HepG2 (cell line): ENCODE data around the gene PSORS1C1. TPM values are rescaled to one million over a fixed set of nuclear protein-coding genes. Genes with fewer than 3 reads are reported as not detected.

Experiments
- ATAC-seq: fragments of 200-7000 bp; cut with Tn5 transposase; 3 replicates; pipeline ENCODE4 v1.9.1; 2020; ENCODE audit warnings: mild to moderate bottlenecking, moderate library complexity
- BruUV-seq: library from RNA; stranded (reverse); fragments of 400-500 nt; replicated peaks from 2 replicates; lab custom pipeline; 2021; lab: Mats Ljungman, UMichigan
- CTCF ChIA-PET: fragments of 300-600 bp; formaldehyde crosslinking; extraction: SDS; loops from one replicate; lab custom pipeline; 2021; ENCODE audit warnings: low total read pairs, inconsistent platforms, low intra/inter-chr PET ratio; lab: Yijun Ruan, JAX
- POLR2A ChIA-PET: fragments of 350-600 bp; sonication (Branson Sonifier 250); formaldehyde crosslinking; loops from one replicate; lab custom pipeline; 2020; ENCODE audit warnings: antibody characterized with exemption, inconsistent platforms; lab: Yijun Ruan, JAX
- DNase-seq: peaks from one replicate; pipeline ENCODE4 v3.0.0-alpha.2; 2015; ENCODE audit warnings: low spot score
- FAIRE-seq: peaks from 3 replicates; lab custom pipeline; 2011; peaks lifted over from hg19 to GRCh38; lab: Jason Lieb, UNC
- H2AFZ ChIP-seq: one replicate; pipeline ENCODE4 v1.6.1; 2011; ENCODE audit warnings: low read length, inconsistent platforms
- H3K27ac ChIP-seq: fragments of 300-600 bp; 3 replicates; pipeline ENCODE4 v1.8.0; 2011; ENCODE audit warnings: mixed run types, mild to moderate bottlenecking, mixed read lengths, low read length, inconsistent platforms; ENCODE audit not compliant: insufficient read depth; ENCODE audit errors: extremely low read length
- H3K27me3 ChIP-seq, 2 experiments: fragments of 200-600 bp in 1 of 2; 2 replicates in 1 of 2; 3 replicates in 1 of 2; pipeline versions ENCODE4 v1.6.0 to v1.8.0; 2011; ENCODE audit warnings: low read length in 2 of 2, mild to moderate bottlenecking in 2 of 2, moderate library complexity in 2 of 2, inconsistent platforms in 1 of 2; ENCODE audit not compliant: insufficient read depth in 2 of 2, control insufficient read depth in 1 of 2
- H3K36me3 ChIP-seq, 2 experiments: fragments of 200-600 bp in 1 of 2; replicated peaks in 1 of 2; 2 replicates in 1 of 2; 3 replicates in 1 of 2; pipeline versions ENCODE4 v1.5.1 to v1.8.0; 2011; ENCODE audit warnings: low read length in 2 of 2, inconsistent platforms in 1 of 2; ENCODE audit not compliant: insufficient read depth in 2 of 2, control insufficient read depth in 1 of 2
- H3K4me1 ChIP-seq: 2 replicates; pipeline ENCODE4 v1.5.1; 2012; ENCODE audit warnings: low read length, inconsistent platforms; ENCODE audit not compliant: insufficient read depth
- H3K4me2 ChIP-seq: 2 replicates; pipeline ENCODE4 v1.6.0; 2011; ENCODE audit warnings: low read depth, low read length, inconsistent platforms
- H3K4me3 ChIP-seq, 3 experiments: fragments of 200-600 bp in 1 of 3; sonication (generic), shearing (Covaris generic) in 1 of 3; replicated peaks in 1 of 3; 2 replicates each; pipeline ENCODE4 v1.5.1; 2011 to 2016; ENCODE audit warnings: low read length in 3 of 3, inconsistent platforms in 2 of 3, low read depth in 2 of 3, mild to moderate bottlenecking in 2 of 3, control low read depth in 1 of 3, mixed read lengths in 1 of 3; ENCODE audit not compliant: insufficient read depth in 1 of 3
- H3K79me2 ChIP-seq: one replicate; pipeline ENCODE4 v1.6.1; 2011; ENCODE audit warnings: low read length, inconsistent platforms; ENCODE audit not compliant: insufficient read depth
- H3K9ac ChIP-seq: 2 replicates; pipeline ENCODE4 v1.6.0; 2011; ENCODE audit warnings: mild to moderate bottlenecking, low read depth, low read length, inconsistent platforms; ENCODE audit not compliant: insufficient read depth
- H3K9me3 ChIP-seq: 2 replicates; pipeline ENCODE4 v1.5.1; 2012; ENCODE audit warnings: mild to moderate bottlenecking, low read length
- H4K20me1 ChIP-seq: 2 replicates; pipeline ENCODE4 v1.6.0; 2011; ENCODE audit warnings: inconsistent platforms, mild to moderate bottlenecking, low read length, moderate library complexity; ENCODE audit not compliant: insufficient read depth
- IRF2 ChIP-seq: IDR thresholded peaks from 2 replicates; pipeline ENCODE4 v1.6.1; 2018; ENCODE audit warnings: missing genetic modification reagents, missing compliant biosample characterization
- MAFF ChIP-seq: IDR thresholded peaks from 2 replicates; pipeline ENCODE4 v1.6.1; 2011; ENCODE audit warnings: low read depth, low read length, improper control_type of control experiment
- MTA1 ChIP-seq: sonication (generic); formaldehyde crosslinking; IDR thresholded peaks from 2 replicates; pipeline ENCODE4 v1.4.0; 2020; ENCODE audit warnings: missing genetic modification reagents, mild to moderate bottlenecking, borderline replicate concordance
- RELA ChIP-seq: sonication (generic); formaldehyde crosslinking; IDR thresholded peaks from 2 replicates; pipeline ENCODE4 v1.4.0; 2020; ENCODE audit warnings: missing genetic modification reagents
- SP1 ChIP-seq, 2 experiments: fragments of 450-650 bp in 1 of 2; sonication (generic) in 1 of 2; formaldehyde crosslinking in 1 of 2; IDR thresholded peaks; 2 replicates each; pipeline versions ENCODE4 v1.4.0 to v1.6.1; 2016 to 2020; ENCODE audit warnings: missing genetic modification reagents in 1 of 2
- SP5 ChIP-seq: IDR thresholded peaks from 2 replicates; pipeline ENCODE4 v1.6.1; 2016; ENCODE audit warnings: low read depth, borderline replicate concordance
- XRCC5 ChIP-seq: fragments of 200-400 bp; formaldehyde crosslinking; optimal IDR thresholded peaks from 2 replicates; pipeline ENCODE3; 2017; ENCODE audit warnings: mild to moderate bottlenecking, low read length
- ZBTB7B ChIP-seq: sonication (generic); formaldehyde crosslinking; IDR thresholded peaks from 2 replicates; pipeline ENCODE4 v1.4.0; 2020; ENCODE audit warnings: missing genetic modification reagents
- ZNF101 ChIP-seq: sonication (generic); formaldehyde crosslinking; IDR thresholded peaks from 2 replicates; pipeline ENCODE4 v1.4.0; 2020; ENCODE audit warnings: mild to moderate bottlenecking, low read depth, missing genetic modification reagents, borderline replicate concordance
- ZNF883 ChIP-seq: sonication (generic); formaldehyde crosslinking; IDR thresholded peaks from 2 replicates; pipeline ENCODE4 v1.5.1; 2020; ENCODE audit warnings: mild to moderate bottlenecking, missing genetic modification reagents; ENCODE audit errors: not compliant biosample characterization
- WGBS: methylation state at CpG from one replicate; pipeline ENCODE4 v1.1.6; 2017; ENCODE audit warnings: low lambda C conversion rate; 5-methylcytosine and 5-hydroxymethylcytosine counted together
- in situ Hi-C: cut with HindIII; loops from 2 replicates; pipeline ENCODE4 v1.10.0; 2017; ENCODE audit warnings: low pct_unique_long_range_greater_than_20kb; ENCODE audit not compliant: extremely low pct_ligation_motif_present
- intact Hi-C: fragments of 100-400 bp; cut with micrococcal nuclease; formaldehyde crosslinking; loops from one replicate; pipeline ENCODE4 v1.10.0; 2022; ENCODE audit not compliant: unreplicated experiment
- polyA plus RNA-seq, 8 experiments: library from polyadenylated mRNA; depleted of rRNA in 3 of 8; stranded (reverse) in 7 of 8; unstranded in 1 of 8; fragments of >200 nt; fragmentation: Illumina TruSeq in 4 of 8; extraction: Trizol in 4 of 8; gene quantifications; 2 replicates each; pipeline versions ENCODE4 v1.2.1 to v1.2.3, GENCODE V29; 2011 to 2016; ENCODE audit warnings: low read depth in 4 of 8, missing spikeins in 1 of 8, mixed read lengths in 1 of 8; ENCODE audit not compliant: insufficient read depth in 1 of 8
- total RNA-seq, 5 experiments: library from RNA; depleted of rRNA; stranded (reverse); fragments of >200 nt; fragmentation: Illumina TruSeq; extraction: Trizol; gene quantifications; 2 replicates each; pipeline ENCODE4 v1.2.3, GENCODE V29; 2016; ENCODE audit warnings: low read depth in 1 of 5
- TF ChIP-seq, protein P1 (sequence below): IDR thresholded peaks from 2 replicates; pipeline ENCODE4 v1.6.1; 2018; ENCODE audit warnings: missing genetic modification reagents, mild to moderate bottlenecking, missing compliant biosample characterization
- TF ChIP-seq, protein P2 (sequence below): sonication (generic); formaldehyde crosslinking; IDR thresholded peaks from 2 replicates; pipeline ENCODE4 v1.4.0; 2020; ENCODE audit warnings: missing genetic modification reagents, mild to moderate bottlenecking, borderline replicate concordance
- TF ChIP-seq, protein P3 (sequence below): sonication (generic); formaldehyde crosslinking; IDR thresholded peaks from 2 replicates; pipeline ENCODE4 v1.4.0; 2020; ENCODE audit warnings: mild to moderate bottlenecking, low read depth, missing genetic modification reagents
- TF ChIP-seq, protein P4 (sequence below): sonication (generic); formaldehyde crosslinking; IDR thresholded peaks from 2 replicates; pipeline ENCODE4 v1.8.1; 2022; ENCODE audit warnings: low read depth, mild to moderate bottlenecking, missing genetic modification reagents

The PSORS1C1 gene
- total and polyA plus RNA-seq, 2 of the 13 experiments (the other 11 are each of a cell fraction or from before 2014, with no cell fraction given) = 0.01 to 0.02 TPM

DNA sequence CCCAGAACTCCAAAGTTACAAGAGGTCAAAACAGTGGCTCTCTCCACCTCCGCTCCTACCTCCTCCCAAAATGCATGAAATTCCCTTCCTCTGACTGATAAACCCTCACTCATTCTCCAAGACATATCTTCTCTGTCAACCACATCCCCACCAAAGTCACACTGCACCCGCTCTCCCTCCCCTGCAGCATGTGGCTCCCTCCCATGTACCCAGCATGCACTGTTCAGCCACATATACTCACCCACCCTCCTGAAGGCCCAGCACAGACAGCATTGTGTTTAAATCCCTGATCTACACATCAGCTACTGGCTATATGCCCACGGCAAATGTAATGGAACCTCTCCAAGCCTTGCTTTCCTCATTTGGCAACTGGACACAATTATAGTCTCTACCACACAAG, 61.4 kb downstream of the PSORS1C1 start:
- Histone ChIP-seq H3K27ac (no peak overlapping the region), H2AFZ (no peak overlapping the region), H3K36me3 (peaks cover 16 to 62% of the 10 kb centered on the region in 2 experiments), H3K4me3 (no peak overlapping the region), H3K4me1 (no peaks in the 10 kb centered on the region), H4K20me1 (peaks cover 4% of the 10 kb centered on the region; the same call in 1 of the 2 replicates), H3K9ac (no peak overlapping the region), H3K4me2 (no peak overlapping the region), H3K79me2 (peaks cover 16% of the 10 kb centered on the region), H3K27me3 (no peaks in the 10 kb centered on the region), H3K9me3 (no peaks in the 10 kb centered on the region)
- in situ Hi-C loops = no loop called here
- ATAC-seq (no peak), DNase-seq (no peak), FAIRE-seq (no peak)
- WGBS = 97% methylated on average over 3 of the region's 3 CpGs
- intact Hi-C loops = no loop called here
- no TSS peak for BruUV-seq
- CTCF ChIA-PET = no interaction called here
- no peak for TF ChIP-seq XRCC5
- no peak for TF ChIP-seq ZBTB7B (CRISPR knock-in tag)
- TF ChIP-seq SP1 (IDR thresholded peaks at IDR 0.05) = no peak
- no peak for TF ChIP-seq SP1 (CRISPR knock-in tag; IDR thresholded peaks at IDR 0.05)
- TF ChIP-seq RELA (CRISPR knock-in tag) = no peak
- TF ChIP-seq, protein P1, sequence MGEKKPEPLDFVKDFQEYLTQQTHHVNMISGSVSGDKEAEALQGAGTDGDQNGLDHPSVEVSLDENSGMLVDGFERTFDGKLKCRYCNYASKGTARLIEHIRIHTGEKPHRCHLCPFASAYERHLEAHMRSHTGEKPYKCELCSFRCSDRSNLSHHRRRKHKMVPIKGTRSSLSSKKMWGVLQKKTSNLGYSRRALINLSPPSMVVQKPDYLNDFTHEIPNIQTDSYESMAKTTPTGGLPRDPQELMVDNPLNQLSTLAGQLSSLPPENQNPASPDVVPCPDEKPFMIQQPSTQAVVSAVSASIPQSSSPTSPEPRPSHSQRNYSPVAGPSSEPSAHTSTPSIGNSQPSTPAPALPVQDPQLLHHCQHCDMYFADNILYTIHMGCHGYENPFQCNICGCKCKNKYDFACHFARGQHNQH (CRISPR knock-in tag) = no peak
- no peak for TF ChIP-seq ZNF883
- no peak for TF ChIP-seq SP5
- TF ChIP-seq, protein P2, sequence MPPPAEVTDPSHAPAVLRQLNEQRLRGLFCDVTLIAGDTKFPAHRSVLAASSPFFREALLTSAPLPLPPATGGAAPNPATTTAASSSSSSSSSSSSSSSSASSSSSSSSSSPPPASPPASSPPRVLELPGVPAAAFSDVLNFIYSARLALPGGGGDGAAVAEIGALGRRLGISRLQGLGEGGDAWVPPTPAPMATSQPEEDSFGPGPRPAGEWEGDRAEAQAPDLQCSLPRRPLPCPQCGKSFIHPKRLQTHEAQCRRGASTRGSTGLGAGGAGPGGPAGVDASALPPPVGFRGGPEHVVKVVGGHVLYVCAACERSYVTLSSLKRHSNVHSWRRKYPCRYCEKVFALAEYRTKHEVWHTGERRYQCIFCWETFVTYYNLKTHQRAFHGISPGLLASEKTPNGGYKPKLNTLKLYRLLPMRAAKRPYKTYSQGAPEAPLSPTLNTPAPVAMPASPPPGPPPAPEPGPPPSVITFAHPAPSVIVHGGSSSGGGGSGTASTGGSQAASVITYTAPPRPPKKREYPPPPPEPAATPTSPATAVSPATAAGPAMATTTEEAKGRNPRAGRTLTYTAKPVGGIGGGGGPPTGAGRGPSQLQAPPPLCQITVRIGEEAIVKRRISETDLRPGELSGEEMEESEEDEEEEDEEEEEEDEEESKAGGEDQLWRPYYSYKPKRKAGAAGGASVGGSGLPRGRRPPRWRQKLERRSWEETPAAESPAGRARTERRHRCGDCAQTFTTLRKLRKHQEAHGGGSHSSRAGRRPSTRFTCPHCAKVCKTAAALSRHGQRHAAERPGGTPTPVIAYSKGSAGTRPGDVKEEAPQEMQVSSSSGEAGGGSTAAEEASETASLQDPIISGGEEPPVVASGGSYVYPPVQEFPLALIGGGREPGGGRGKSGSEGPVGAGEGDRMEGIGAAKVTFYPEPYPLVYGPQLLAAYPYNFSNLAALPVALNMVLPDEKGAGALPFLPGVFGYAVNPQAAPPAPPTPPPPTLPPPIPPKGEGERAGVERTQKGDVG = no peak
- TF ChIP-seq IRF2 (CRISPR knock-in tag) = no peak
- no peak for TF ChIP-seq MAFF
- TF ChIP-seq MTA1 = no peak
- no peak for TF ChIP-seq ZNF101 (CRISPR knock-in tag)
- TF ChIP-seq, protein P3, sequence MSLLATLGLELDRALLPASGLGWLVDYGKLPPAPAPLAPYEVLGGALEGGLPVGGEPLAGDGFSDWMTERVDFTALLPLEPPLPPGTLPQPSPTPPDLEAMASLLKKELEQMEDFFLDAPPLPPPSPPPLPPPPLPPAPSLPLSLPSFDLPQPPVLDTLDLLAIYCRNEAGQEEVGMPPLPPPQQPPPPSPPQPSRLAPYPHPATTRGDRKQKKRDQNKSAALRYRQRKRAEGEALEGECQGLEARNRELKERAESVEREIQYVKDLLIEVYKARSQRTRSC (CRISPR knock-in tag) = no peak
- TF ChIP-seq, protein P4, sequence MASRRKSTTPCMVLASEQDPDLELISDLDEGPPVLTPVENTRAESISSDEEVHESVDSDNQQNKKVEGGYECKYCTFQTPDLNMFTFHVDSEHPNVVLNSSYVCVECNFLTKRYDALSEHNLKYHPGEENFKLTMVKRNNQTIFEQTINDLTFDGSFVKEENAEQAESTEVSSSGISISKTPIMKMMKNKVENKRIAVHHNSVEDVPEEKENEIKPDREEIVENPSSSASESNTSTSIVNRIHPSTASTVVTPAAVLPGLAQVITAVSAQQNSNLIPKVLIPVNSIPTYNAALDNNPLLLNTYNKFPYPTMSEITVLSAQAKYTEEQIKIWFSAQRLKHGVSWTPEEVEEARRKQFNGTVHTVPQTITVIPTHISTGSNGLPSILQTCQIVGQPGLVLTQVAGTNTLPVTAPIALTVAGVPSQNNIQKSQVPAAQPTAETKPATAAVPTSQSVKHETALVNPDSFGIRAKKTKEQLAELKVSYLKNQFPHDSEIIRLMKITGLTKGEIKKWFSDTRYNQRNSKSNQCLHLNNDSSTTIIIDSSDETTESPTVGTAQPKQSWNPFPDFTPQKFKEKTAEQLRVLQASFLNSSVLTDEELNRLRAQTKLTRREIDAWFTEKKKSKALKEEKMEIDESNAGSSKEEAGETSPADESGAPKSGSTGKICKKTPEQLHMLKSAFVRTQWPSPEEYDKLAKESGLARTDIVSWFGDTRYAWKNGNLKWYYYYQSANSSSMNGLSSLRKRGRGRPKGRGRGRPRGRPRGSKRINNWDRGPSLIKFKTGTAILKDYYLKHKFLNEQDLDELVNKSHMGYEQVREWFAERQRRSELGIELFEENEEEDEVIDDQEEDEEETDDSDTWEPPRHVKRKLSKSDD (CRISPR knock-in tag) = no peak
- POLR2A ChIA-PET = no interaction called here
